Activated CD4-positive, alpha-beta T cell treated with anti-CD3 and anti-CD28 coated beads for 36 hours (primary cell): ENCODE data around the gene SELENOI. TPM values are rescaled to one million over a fixed set of nuclear protein-coding genes. Genes with fewer than 3 reads are reported as not detected.
"Not testable (repeated sequence)": the region's sequence is repeated elsewhere in the genome, so short reads cannot be mapped to it uniquely, and the experiment has no call there.

Experiments used
- ATAC-seq: fragments of 200-7000 bp; cut with Tn5 transposase; one replicate; pipeline ENCODE4 v1.10.0; 2021; ENCODE audit warnings: mild to moderate bottlenecking, moderate library complexity
- CTCF ChIA-PET: fragments of 350-600 bp; sonication (Branson Sonifier 250); formaldehyde crosslinking; loops from one replicate; lab custom pipeline; 2021; ENCODE audit warnings: antibody characterized with exemption; lab: Charles Lee
- POLR2A ChIA-PET: fragments of 350-600 bp; sonication (Branson Sonifier 250); formaldehyde crosslinking; loops from one replicate; lab custom pipeline; 2021; ENCODE audit warnings: antibody characterized with exemption, inconsistent platforms; lab: Charles Lee
- DNase-seq: peaks from one replicate; pipeline ENCODE4 v3.0.0-alpha.2; 2020
- H3K27ac Mint-ChIP-seq: one replicate; pipeline ENCODE4 v1.8.0; 2021; ENCODE audit warnings: mixed read lengths
- H3K27me3 Mint-ChIP-seq: one replicate; pipeline ENCODE4 v1.8.0; 2021; ENCODE audit warnings: mixed read lengths
- H3K36me3 Mint-ChIP-seq: one replicate; pipeline ENCODE4 v1.8.0; 2021; ENCODE audit warnings: low read depth, mixed read lengths
- H3K4me1 Mint-ChIP-seq: one replicate; pipeline ENCODE4 v1.8.0; 2021; ENCODE audit warnings: mixed read lengths
- H3K4me3 Mint-ChIP-seq: one replicate; pipeline ENCODE4 v1.8.0; 2021; ENCODE audit warnings: mild to moderate bottlenecking, moderate library complexity, mixed read lengths
- H3K9me3 Mint-ChIP-seq: one replicate; pipeline ENCODE4 v1.8.0; 2021; ENCODE audit warnings: low read depth, mixed read lengths
- intact Hi-C, 2 experiments: fragments of 100-400 bp; cut with DNase I in 1 of 2; cut with micrococcal nuclease in 1 of 2; formaldehyde crosslinking; loops; one replicate each; pipeline versions ENCODE4 v1.14.2 to v1.15.1; 2022 to 2024; cut with DNase I, micrococcal nuclease
- total RNA-seq, 2 experiments: library from RNA; stranded (reverse); gene quantifications; one replicate each; pipeline ENCODE4 v1.2.3, GENCODE V29; 2021

Gene SELENOI
- total RNA-seq, 2 experiments from 2014 or later, result 26.5 to 42.3 TPM

DNA sequence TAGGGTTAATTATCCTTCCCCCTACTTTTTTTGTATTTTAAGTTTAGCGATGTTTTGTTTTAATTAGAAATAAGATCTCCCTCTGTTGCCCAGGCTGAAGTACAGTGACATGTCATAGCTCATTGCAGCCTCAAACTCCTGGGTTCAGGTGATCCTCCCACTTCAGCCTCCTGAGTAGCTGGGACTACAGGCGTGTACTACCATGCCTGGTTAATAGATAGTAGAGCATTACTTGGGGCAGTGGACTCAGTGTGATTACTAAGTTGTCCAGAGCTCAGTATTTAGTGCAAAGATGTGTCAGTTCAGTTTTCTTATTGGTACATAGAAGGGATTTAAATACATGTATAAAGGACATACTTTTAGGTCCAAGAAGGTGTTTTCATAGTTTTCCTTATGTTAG lies 10.2 kb downstream of the SELENOI start:
- Mint-ChIP-seq H3K4me3 (no peak overlapping the region), H3K27ac (no peak overlapping the region), H3K4me1 (peaks cover 68% of the 10 kb centered on the region), H3K27me3 (no peaks in the 10 kb centered on the region), H3K36me3 (peaks cover 24% of the 10 kb centered on the region), H3K9me3 (no peaks in the 10 kb centered on the region)
- ChIA-PET CTCF (interaction anchor here (0.8 kb wide), 1 partner anchor 21 kb away, joined by 3 read pairs; no protein-coding TSS in a partner anchor), POLR2A (interaction anchor here (4.2 kb wide), 1 partner anchor 10 kb away, joined by 19 read pairs; the partner anchor contains the start of genes ADGRF3 and SELENOI)
- intact Hi-C loops, result loop anchor here in 1 of 2 experiments (5.0 kb wide), 1 partner anchor 41 kb away; no protein-coding TSS in a partner anchor
- ATAC-seq, result no peak
- DNase-seq, result no peak

DNA sequence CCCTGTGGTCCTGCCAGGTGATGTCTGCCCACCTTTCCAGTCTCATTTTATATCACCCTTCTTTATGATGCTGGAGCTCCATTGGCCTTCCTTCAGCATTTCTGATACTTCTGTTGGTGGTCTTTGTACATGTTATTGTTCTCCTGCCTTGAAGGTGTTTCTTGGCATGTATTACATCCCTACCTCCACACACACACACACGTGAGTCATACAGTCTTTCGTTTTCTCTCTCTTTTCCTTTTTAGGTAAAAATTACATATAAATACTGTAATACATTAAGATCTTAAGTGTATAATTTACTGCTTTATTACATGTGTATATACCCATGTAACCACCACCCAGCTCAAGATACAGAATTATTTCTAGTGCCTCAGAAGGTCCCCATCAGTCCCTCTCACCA lies 10.8 kb downstream of the SELENOI start:
- Mint-ChIP-seq H3K9me3 (no peaks in the 10 kb centered on the region), H3K27me3 (no peaks in the 10 kb centered on the region), H3K4me3 (no peak overlapping the region), H3K4me1 (peaks cover 62% of the 10 kb centered on the region), H3K27ac (peak overlapping the region; percentile 51), H3K36me3 (peaks cover 19% of the 10 kb centered on the region)
- DNase-seq (no peak), ATAC-seq (no peak)
- intact Hi-C loops, result loop anchor here in 1 of 2 experiments (5.0 kb wide), 1 partner anchor 41 kb away; no protein-coding TSS in a partner anchor
- ChIA-PET POLR2A (interaction anchor here (4.2 kb wide), 1 partner anchor 11 kb away, joined by 19 read pairs; the partner anchor contains the start of genes ADGRF3 and SELENOI), CTCF (interaction anchor here (0.7 kb wide), 1 partner anchor 182 kb away, joined by 3 read pairs; no protein-coding TSS in a partner anchor)

DNA sequence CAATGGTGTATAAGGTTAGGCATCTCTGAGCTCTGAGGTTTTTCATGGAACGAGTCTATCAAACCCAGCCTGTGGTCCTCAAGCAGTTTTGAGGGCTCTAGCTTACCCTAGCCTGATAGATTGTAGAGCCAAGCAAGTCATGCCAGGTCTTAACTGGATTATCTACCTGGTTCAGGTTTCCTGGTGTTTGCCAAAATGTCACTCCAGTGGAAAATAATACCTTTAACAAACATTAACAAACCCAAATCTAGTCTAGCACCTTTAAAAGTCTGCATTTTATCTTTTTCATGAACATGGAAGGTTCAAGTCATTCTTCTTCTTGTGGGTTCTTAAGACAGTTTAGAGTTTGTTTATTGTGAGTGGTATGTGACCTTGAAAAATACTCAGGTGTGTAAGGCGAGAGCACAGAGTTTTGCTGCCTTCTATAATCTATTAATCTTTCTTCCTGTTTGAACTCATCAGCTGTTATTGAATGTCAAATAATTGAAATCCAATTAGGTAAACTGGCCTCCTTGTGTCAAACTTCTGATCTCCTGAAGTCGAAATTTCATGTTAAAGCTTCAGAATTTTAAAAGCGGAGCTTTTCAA lies 14.0 kb downstream of the SELENOI start:
- POLR2A ChIA-PET, result interaction anchor here (0.6 kb wide), 1 partner anchor 14 kb away, joined by 3 read pairs; the partner anchor contains the start of gene SELENOI
- H3K4me1 Mint-ChIP-seq, result peaks cover 55% of the 10 kb centered on the region
- H3K36me3 Mint-ChIP-seq, result peaks cover 14% of the 10 kb centered on the region
- CTCF ChIA-PET, result no interaction called here
- no peaks in the 10 kb centered on the region for H3K27me3 Mint-ChIP-seq
- intact Hi-C loops, result loop anchor here in 1 of 2 experiments (5.0 kb wide), 1 partner anchor 37 kb away; no protein-coding TSS in a partner anchor
- H3K27ac Mint-ChIP-seq, result no peak overlapping the region
- H3K4me3 Mint-ChIP-seq, result no peak overlapping the region
- no peaks in the 10 kb centered on the region for H3K9me3 Mint-ChIP-seq
- ATAC-seq (no peak), DNase-seq (no peak)

DNA sequence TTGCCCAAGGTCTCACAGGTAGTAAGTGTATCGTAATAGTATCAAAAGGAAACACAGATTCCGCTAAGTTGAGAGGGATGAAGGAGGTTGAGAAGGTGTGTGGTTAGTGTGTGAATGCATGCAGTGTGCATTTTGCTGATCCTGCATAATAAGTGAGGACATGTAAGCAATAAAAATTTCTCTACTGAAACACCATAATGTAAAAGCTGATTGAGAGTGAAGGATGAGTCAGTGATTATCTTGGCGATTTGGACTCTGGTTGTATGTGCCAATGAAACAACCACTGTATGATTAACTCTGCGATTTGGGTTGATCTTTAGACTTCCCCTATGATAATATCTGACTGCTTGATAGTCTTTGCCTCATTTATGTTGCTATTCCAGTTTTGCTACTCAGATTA lies 17.4 kb downstream of the SELENOI start:
- ATAC-seq (peak; percentile 86), DNase-seq (no peak)
- intact Hi-C loops, result no loop called here
- Mint-ChIP-seq H3K36me3 (peaks cover 10% of the 10 kb centered on the region), H3K27me3 (no peaks in the 10 kb centered on the region), H3K27ac (peak overlapping the region; percentile 8), H3K4me1 (peaks cover 31% of the 10 kb centered on the region), H3K4me3 (no peak overlapping the region), H3K9me3 (no peaks in the 10 kb centered on the region)
- ChIA-PET CTCF (no interaction called here), POLR2A (interaction anchor here (0.6 kb wide), 1 partner anchor 1069 kb away, joined by 3 read pairs; no protein-coding TSS in a partner anchor)

DNA sequence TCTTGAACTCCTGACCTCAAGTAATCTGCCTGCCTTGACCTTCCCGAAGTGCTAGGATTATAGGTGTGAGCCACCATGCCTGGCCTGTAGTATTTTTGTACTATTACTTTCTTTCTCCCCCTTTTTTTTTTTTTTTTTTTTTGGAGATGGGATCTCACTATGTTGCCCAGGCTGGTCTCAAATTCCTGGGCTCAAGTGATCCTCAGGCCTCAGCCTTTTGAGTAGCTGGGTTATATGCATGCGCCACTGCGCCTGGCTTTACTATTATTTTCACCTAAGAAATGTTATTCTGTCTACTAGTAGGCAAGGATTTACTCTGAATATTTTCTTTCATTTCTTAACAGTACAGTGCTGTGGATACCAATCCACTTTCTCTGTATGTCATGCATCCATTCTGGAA lies 18.0 kb downstream of the SELENOI start:
- H3K27ac Mint-ChIP-seq, result no peak overlapping the region
- peaks cover 28% of the 10 kb centered on the region for H3K4me1 Mint-ChIP-seq
- intact Hi-C loops, result no loop called here
- no peak overlapping the region for H3K4me3 Mint-ChIP-seq
- CTCF ChIA-PET, result no interaction called here
- ATAC-seq, result no peak
- H3K36me3 Mint-ChIP-seq, result peaks cover 15% of the 10 kb centered on the region
- H3K9me3 Mint-ChIP-seq, result no peaks in the 10 kb centered on the region
- no peak for DNase-seq
- POLR2A ChIA-PET, result interaction anchor here (0.6 kb wide), 1 partner anchor 413 kb away, joined by 3 read pairs; no protein-coding TSS in a partner anchor
- no peaks in the 10 kb centered on the region for H3K27me3 Mint-ChIP-seq

DNA sequence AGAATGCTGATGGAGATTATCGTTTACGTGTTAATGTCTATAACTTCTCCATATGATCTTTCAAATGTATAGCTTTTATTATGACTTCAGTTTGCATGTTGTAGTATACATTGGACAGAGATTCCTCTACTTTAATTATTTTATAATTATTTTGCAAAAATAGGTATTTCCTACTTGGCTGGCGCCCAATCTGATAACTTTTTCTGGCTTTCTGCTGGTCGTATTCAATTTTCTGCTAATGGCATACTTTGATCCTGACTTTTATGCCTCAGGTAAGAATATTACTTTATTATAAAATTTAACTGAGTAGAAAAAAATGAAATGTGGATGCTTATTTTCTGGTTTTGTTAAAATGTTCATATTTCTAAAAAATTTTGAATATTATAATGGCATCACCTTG lies 18.7 kb downstream of the SELENOI start:
- ATAC-seq (no peak), DNase-seq (no peak)
- Mint-ChIP-seq H3K27me3 (no peaks in the 10 kb centered on the region), H3K36me3 (peaks cover 22% of the 10 kb centered on the region), H3K4me3 (no peak overlapping the region), H3K9me3 (no peaks in the 10 kb centered on the region), H3K27ac (no peak overlapping the region), H3K4me1 (peaks cover 23% of the 10 kb centered on the region)
- ChIA-PET POLR2A (no interaction called here), CTCF (no interaction called here)
- intact Hi-C loops, result no loop called here

DNA sequence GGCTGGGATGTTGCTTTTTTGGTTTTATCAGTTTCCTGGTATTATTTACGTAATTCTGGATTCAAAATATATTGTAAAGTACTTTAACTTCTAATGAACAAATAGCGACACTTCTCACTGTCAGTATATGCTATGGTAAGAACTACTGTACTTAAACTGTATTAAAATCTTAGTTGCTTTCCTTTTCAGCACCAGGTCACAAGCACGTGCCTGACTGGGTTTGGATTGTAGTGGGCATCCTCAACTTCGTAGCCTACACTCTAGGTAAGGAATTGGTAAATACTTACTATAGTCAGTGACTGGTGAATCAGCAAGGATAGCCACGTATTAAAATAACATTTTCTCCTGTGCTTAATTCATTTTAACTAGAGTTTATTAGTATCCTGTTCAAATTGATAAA lies 21.0 kb downstream of the SELENOI start:
- CTCF ChIA-PET, result no interaction called here
- Mint-ChIP-seq H3K4me3 (no peak overlapping the region), H3K9me3 (no peaks in the 10 kb centered on the region)

DNA sequence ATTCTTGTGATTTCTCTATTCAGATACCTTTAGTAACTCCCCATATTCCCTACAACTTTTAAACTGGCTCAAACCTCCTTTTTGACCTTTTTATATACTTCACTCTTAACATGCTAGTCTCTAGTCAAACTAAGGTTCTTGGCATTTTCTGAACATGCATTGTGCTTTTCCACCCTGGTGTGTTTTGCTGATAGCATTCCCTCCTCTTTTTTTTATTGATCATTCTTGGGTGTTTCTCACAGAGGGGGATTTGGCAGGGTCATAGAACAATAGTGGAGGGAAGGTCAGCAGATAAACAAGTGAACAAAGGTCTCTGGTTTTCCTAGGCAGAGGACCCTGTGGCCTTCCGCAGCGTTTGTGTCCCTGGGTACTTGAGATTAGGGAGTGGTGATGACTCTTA lies 23.7 kb downstream of the SELENOI start:
- H3K27ac Mint-ChIP-seq, H3K4me1 Mint-ChIP-seq, POLR2A ChIA-PET, DNase-seq, ATAC-seq, CTCF ChIA-PET, H3K27me3 Mint-ChIP-seq, intact Hi-C loops, H3K4me3 Mint-ChIP-seq, H3K9me3 Mint-ChIP-seq: not testable (repeated sequence)
- peaks cover 45% of the 10 kb centered on the region for H3K36me3 Mint-ChIP-seq

More for the DNA sequence above, 21.0 kb downstream of the SELENOI start:
- no peak for DNase-seq
- intact Hi-C loops, result no loop called here
- peaks cover 29% of the 10 kb centered on the region for H3K36me3 Mint-ChIP-seq
- no peak for ATAC-seq
- H3K27ac Mint-ChIP-seq, result no peak overlapping the region
- peaks cover 18% of the 10 kb centered on the region for H3K4me1 Mint-ChIP-seq
- POLR2A ChIA-PET, result no interaction called here
- no peaks in the 10 kb centered on the region for H3K27me3 Mint-ChIP-seq

DNA sequence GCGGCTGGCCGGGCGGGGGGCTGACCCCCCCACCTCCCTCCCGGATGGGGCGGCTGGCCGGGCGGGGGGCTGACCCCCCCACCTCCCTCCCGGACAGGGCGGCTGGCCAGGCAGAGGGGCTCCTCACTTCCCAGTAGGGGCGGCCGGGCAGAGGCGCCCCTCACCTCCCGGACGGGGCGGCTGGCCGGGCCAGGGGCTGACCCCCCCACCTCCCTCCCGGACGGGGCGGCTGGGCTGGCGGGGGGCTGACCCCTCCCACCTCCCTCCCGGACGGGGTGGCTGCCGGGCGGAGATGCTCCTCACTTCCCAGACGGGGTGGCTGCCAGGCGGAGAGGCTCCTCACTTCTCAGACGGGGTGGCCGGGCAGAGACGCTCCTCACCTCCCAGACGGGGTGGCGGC lies 25.0 kb downstream of the SELENOI start:
- H3K9me3 Mint-ChIP-seq, DNase-seq, H3K27me3 Mint-ChIP-seq, ATAC-seq, H3K4me3 Mint-ChIP-seq, H3K27ac Mint-ChIP-seq, H3K4me1 Mint-ChIP-seq, intact Hi-C loops, POLR2A ChIA-PET, CTCF ChIA-PET: not testable (repeated sequence)
- peaks cover 50% of the 10 kb centered on the region for H3K36me3 Mint-ChIP-seq

DNA sequence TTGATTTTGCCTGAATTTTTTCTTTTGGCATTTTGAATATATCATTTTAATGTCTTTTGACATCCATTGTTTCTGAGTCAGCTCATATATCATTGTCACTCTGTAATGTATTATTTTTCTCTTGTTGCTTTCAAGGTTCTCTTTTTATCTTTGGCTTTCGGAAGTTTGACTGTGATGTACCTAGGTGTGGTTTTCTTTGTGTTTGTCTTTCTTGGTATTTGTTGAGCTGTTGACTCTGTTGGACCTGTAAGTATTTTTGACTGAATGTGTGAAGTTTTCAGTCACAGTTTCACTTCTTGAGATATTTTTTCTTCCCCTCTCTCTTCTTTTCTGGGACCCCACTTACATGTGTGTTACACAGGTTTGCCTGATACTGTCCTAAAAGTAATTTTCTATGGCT lies 30.9 kb downstream of the SELENOI start:
- no peak for DNase-seq
- ATAC-seq, result no peak
- ChIA-PET POLR2A (no interaction called here), CTCF (no interaction called here)
- H3K4me3 Mint-ChIP-seq, result no peak overlapping the region
- intact Hi-C loops, result no loop called here
- H3K4me1 Mint-ChIP-seq, result peaks cover 7% of the 10 kb centered on the region
- H3K27ac Mint-ChIP-seq, result peak overlapping the region; percentile 29
- H3K9me3 Mint-ChIP-seq, result no peaks in the 10 kb centered on the region
- H3K27me3 Mint-ChIP-seq, result no peaks in the 10 kb centered on the region
- peaks cover 60% of the 10 kb centered on the region for H3K36me3 Mint-ChIP-seq

DNA sequence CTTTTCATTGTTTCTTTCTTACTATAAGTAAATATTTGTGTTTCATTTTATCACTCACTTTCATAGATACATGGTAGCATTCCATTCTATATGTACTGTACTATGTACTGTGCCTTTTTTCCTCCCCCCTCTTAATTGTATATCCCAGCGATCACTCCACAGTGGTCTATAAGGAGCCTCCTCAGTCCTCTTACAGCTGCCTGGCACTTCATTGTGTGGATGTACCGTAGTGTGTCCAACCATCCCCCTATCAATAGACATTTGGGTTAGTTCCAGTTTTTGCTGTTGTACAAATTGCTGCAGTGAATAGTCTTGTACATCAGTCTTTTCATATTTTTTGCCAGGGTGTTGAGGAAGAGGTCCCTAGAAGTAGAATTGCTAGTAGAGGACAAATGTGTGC lies 34.3 kb downstream of the SELENOI start:
- ChIA-PET POLR2A (no interaction called here), CTCF (no interaction called here)
- intact Hi-C loops, result no loop called here
- peaks cover 55% of the 10 kb centered on the region for H3K36me3 Mint-ChIP-seq
- H3K27me3 Mint-ChIP-seq, result no peaks in the 10 kb centered on the region
- DNase-seq, result no peak
- no peak overlapping the region for H3K4me3 Mint-ChIP-seq
- no peak for ATAC-seq
- no peaks in the 10 kb centered on the region for H3K9me3 Mint-ChIP-seq
- no peak overlapping the region for H3K27ac Mint-ChIP-seq
- peaks cover 12% of the 10 kb centered on the region for H3K4me1 Mint-ChIP-seq

DNA sequence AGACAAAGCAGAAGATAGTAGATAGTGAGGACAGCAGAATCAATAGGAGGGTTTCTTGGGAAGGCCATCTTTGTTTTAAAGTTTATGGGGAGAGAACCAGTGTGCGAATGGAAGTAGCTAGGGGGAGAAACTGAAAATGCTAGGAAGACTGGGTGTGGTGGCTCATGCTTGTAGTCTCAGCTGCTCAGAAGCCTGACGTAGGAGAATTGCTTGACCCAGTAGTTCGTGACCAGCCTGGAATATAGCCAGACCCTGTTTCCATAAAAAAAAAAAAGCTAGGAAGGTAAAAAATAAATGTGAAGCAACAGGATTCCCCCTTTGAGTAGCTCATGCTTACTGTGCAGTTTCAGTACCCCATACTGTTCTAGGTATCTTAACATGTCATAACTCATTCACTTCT lies 36.6 kb downstream of the SELENOI start:
- CTCF ChIA-PET, result interaction anchor here (0.8 to 1.1 kb wide), 2 partner anchors 24 to 149 kb away, joined by 3 read pairs; no protein-coding TSS in a partner anchor
- intact Hi-C loops, result no loop called here
- H3K4me1 Mint-ChIP-seq, result peaks cover 5% of the 10 kb centered on the region

More for the DNA sequence above, 36.6 kb downstream of the SELENOI start:
- Mint-ChIP-seq H3K9me3 (no peaks in the 10 kb centered on the region), H3K27ac (no peak overlapping the region), H3K36me3 (peaks cover 48% of the 10 kb centered on the region), H3K4me3 (no peak overlapping the region), H3K27me3 (no peaks in the 10 kb centered on the region)
- no peak for ATAC-seq
- POLR2A ChIA-PET, result no interaction called here
- DNase-seq, result no peak
